Measurements from ENCODE around the gene NOS2. TPM values are rescaled to one million over a fixed set of nuclear protein-coding genes. Genes with fewer than 3 reads are reported as not detected.

The NOS2 gene
- total RNA-seq, 5 donors from 2014 or later (not counting 1 experiment from before 2014, with no cell fraction given): 0.07 to 0.10 (median 0.09) TPM

- H3K27ac ChIP-seq (ENCODE audit: low read length): no peak overlapping the region
- ChIA-PET CTCF (interaction anchor here in 1 of 2 donors (1.0 kb wide), 1 partner anchor 22 kb away, joined by 3 read pairs; no protein-coding TSS in a partner anchor), POLR2A (no interaction called here)
Measured at GRCh38 chr17:27783440-27784350, 16.6 kb downstream of the NOS2 start.

GRCh38 chr17:27782791-27783206 lies 17.5 kb downstream of the NOS2 start:
- Histone ChIP-seq H3K27ac (ENCODE audit: low read length) (no peak overlapping the region), H3K4me1 (ENCODE audit: control insufficient read depth in 1 of 2, extremely low read depth in 1 of 2, insufficient read depth in 2 of 2, low read length in 2 of 2) (no peaks in the 10 kb centered on the region), H3K27me3 (replicated peaks in 1 of 2; ENCODE audit: control insufficient read depth in 2 of 2, extremely low read depth in 1 of 2, insufficient read depth in 2 of 2, low read length in 1 of 2) (peaks cover 0 to 3% of the 10 kb centered on the region in 2 experiments), H3K36me3 (ENCODE audit: control insufficient read depth in 2 of 2, extremely low read depth in 1 of 2, insufficient read depth in 1 of 2, low read length in 1 of 2) (no peaks in the 10 kb centered on the region), H3K4me3 (ENCODE audit: control insufficient read depth in 1 of 2, extremely low read depth in 1 of 2, low read length in 1 of 2) (no peak overlapping the region), H3K9me3 (no peaks in the 10 kb centered on the region)
- Mint-ChIP-seq H3K4me3 (no peak overlapping the region), H3K27ac (no peak overlapping the region), H3K4me1 (no peaks in the 10 kb centered on the region), H3K27me3 (peaks cover 0 to 6% of the 10 kb centered on the region in 2 donors), H3K36me3 (no peaks in the 10 kb centered on the region), H3K9me3 (no peaks in the 10 kb centered on the region)
- DNase-seq (no peak), ATAC-seq (replicated peaks in 1 of 4) (no peak)
- POLR2A ChIA-PET: no interaction called here
- 80% methylated on average over 7 of the region's 7 CpGs for WGBS (ENCODE audit: insufficient coverage)
- CTCF ChIA-PET: interaction anchor here in 1 of 2 donors (1.0 kb wide), 1 partner anchor 17 kb away, joined by 4 read pairs; no protein-coding TSS in a partner anchor

More at GRCh38 chr17:27783440-27784350, 16.6 kb downstream of the NOS2 start:
- Mint-ChIP-seq H3K4me1 (no peaks in the 10 kb centered on the region), H3K4me3 (no peak overlapping the region), H3K27me3 (peaks cover 5 to 11% of the 10 kb centered on the region in 2 donors), H3K9me3 (no peaks in the 10 kb centered on the region), H3K36me3 (no peaks in the 10 kb centered on the region), H3K27ac (no peak overlapping the region)
- Histone ChIP-seq H3K27me3 (replicated peaks in 1 of 2; ENCODE audit: control insufficient read depth in 2 of 2, extremely low read depth in 1 of 2, insufficient read depth in 2 of 2, low read length in 1 of 2) (peaks cover 0 to 6% of the 10 kb centered on the region in 2 experiments), H3K36me3 (ENCODE audit: control insufficient read depth in 2 of 2, extremely low read depth in 1 of 2, insufficient read depth in 1 of 2, low read length in 1 of 2) (no peaks in the 10 kb centered on the region), H3K9me3 (no peaks in the 10 kb centered on the region), H3K4me3 (ENCODE audit: control insufficient read depth in 1 of 2, extremely low read depth in 1 of 2, low read length in 1 of 2) (no peak overlapping the region), H3K4me1 (ENCODE audit: control insufficient read depth in 1 of 2, extremely low read depth in 1 of 2, insufficient read depth in 2 of 2, low read length in 2 of 2) (no peaks in the 10 kb centered on the region)
- DNase-seq (no peak), ATAC-seq (replicated peaks in 1 of 4) (no peak)
- WGBS (ENCODE audit: insufficient coverage): 73% methylated on average over 7 of the region's 9 CpGs

- no peak overlapping the region for H3K27ac Mint-ChIP-seq
- CTCF ChIA-PET: no interaction called here
- Histone ChIP-seq H3K4me1 (ENCODE audit: control insufficient read depth in 1 of 2, extremely low read depth in 1 of 2, insufficient read depth in 2 of 2, low read length in 2 of 2) (no peaks in the 10 kb centered on the region), H3K9me3 (no peaks in the 10 kb centered on the region), H3K36me3 (ENCODE audit: control insufficient read depth in 2 of 2, extremely low read depth in 1 of 2, insufficient read depth in 1 of 2, low read length in 1 of 2) (no peaks in the 10 kb centered on the region), H3K27me3 (replicated peaks in 1 of 2; ENCODE audit: control insufficient read depth in 2 of 2, extremely low read depth in 1 of 2, insufficient read depth in 2 of 2, low read length in 1 of 2) (peaks cover 0 to 3% of the 10 kb centered on the region in 2 experiments), H3K4me3 (ENCODE audit: control insufficient read depth in 1 of 2, extremely low read depth in 1 of 2, low read length in 1 of 2) (no peak overlapping the region), H3K27ac (ENCODE audit: low read length) (no peak overlapping the region)
- POLR2A ChIA-PET: no interaction called here
- H3K4me1 Mint-ChIP-seq: no peaks in the 10 kb centered on the region
- no peaks in the 10 kb centered on the region for H3K9me3 Mint-ChIP-seq
- no peak for ATAC-seq (replicated peaks in 1 of 4)
- 82% methylated on average over 20 of the region's 20 CpGs for WGBS (ENCODE audit: insufficient coverage)
- H3K27me3 Mint-ChIP-seq: peaks cover 0 to 6% of the 10 kb centered on the region in 2 donors
- no peak for DNase-seq
- no peak overlapping the region for H3K4me3 Mint-ChIP-seq
- no peaks in the 10 kb centered on the region for H3K36me3 Mint-ChIP-seq
Measured at GRCh38 chr17:27780828-27781404, 19.4 kb downstream of the NOS2 start.

GRCh38 chr17:27780092-27780827 lies 20.1 kb downstream of the NOS2 start:
- no peaks in the 10 kb centered on the region for H3K36me3 Mint-ChIP-seq
- no peaks in the 10 kb centered on the region for H3K9me3 Mint-ChIP-seq
- H3K27ac Mint-ChIP-seq: no peak overlapping the region
- peaks cover 0 to 3% of the 10 kb centered on the region in 2 experiments for H3K27me3 ChIP-seq (replicated peaks in 1 of 2; ENCODE audit: control insufficient read depth in 2 of 2, extremely low read depth in 1 of 2, insufficient read depth in 2 of 2, low read length in 1 of 2)
- H3K4me1 ChIP-seq (ENCODE audit: control insufficient read depth in 1 of 2, extremely low read depth in 1 of 2, insufficient read depth in 2 of 2, low read length in 2 of 2): no peaks in the 10 kb centered on the region
- no peaks in the 10 kb centered on the region for H3K4me1 Mint-ChIP-seq
- H3K36me3 ChIP-seq (ENCODE audit: control insufficient read depth in 2 of 2, extremely low read depth in 1 of 2, insufficient read depth in 1 of 2, low read length in 1 of 2): no peaks in the 10 kb centered on the region
- ATAC-seq (replicated peaks in 1 of 4) (no peak), DNase-seq (no peak)
- 82% methylated on average over 5 of the region's 8 CpGs for WGBS (ENCODE audit: insufficient coverage)
- peaks cover 0 to 6% of the 10 kb centered on the region in 2 donors for H3K27me3 Mint-ChIP-seq
- H3K9me3 ChIP-seq: no peaks in the 10 kb centered on the region
- H3K27ac ChIP-seq (ENCODE audit: low read length): no peak overlapping the region
- POLR2A ChIA-PET: no interaction called here
- H3K4me3 ChIP-seq (ENCODE audit: control insufficient read depth in 1 of 2, extremely low read depth in 1 of 2, low read length in 1 of 2): no peak overlapping the region
- no peak overlapping the region for H3K4me3 Mint-ChIP-seq
- CTCF ChIA-PET: no interaction called here

- peaks cover 0 to 6% of the 10 kb centered on the region in 2 donors for H3K27me3 Mint-ChIP-seq
- ATAC-seq (replicated peaks in 1 of 4): no peak
- H3K9me3 ChIP-seq: no peaks in the 10 kb centered on the region
- H3K36me3 ChIP-seq (ENCODE audit: control insufficient read depth in 2 of 2, extremely low read depth in 1 of 2, insufficient read depth in 1 of 2, low read length in 1 of 2): no peaks in the 10 kb centered on the region
- no peak overlapping the region for H3K27ac ChIP-seq (ENCODE audit: low read length)
- no peak overlapping the region for H3K4me3 ChIP-seq (ENCODE audit: control insufficient read depth in 1 of 2, extremely low read depth in 1 of 2, low read length in 1 of 2)
- no peaks in the 10 kb centered on the region for H3K4me1 Mint-ChIP-seq
- DNase-seq: no peak
- POLR2A ChIA-PET: no interaction called here
- 76% methylated on average over 3 of the region's 4 CpGs for WGBS (ENCODE audit: insufficient coverage)
- CTCF ChIA-PET: no interaction called here
- H3K36me3 Mint-ChIP-seq: no peaks in the 10 kb centered on the region
- peaks cover 0 to 7% of the 10 kb centered on the region in 2 experiments for H3K27me3 ChIP-seq (replicated peaks in 1 of 2; ENCODE audit: control insufficient read depth in 2 of 2, extremely low read depth in 1 of 2, insufficient read depth in 2 of 2, low read length in 1 of 2)
- no peak overlapping the region for H3K4me3 Mint-ChIP-seq
- no peaks in the 10 kb centered on the region for H3K4me1 ChIP-seq (ENCODE audit: control insufficient read depth in 1 of 2, extremely low read depth in 1 of 2, insufficient read depth in 2 of 2, low read length in 2 of 2)
- H3K9me3 Mint-ChIP-seq: no peaks in the 10 kb centered on the region
- no peak overlapping the region for H3K27ac Mint-ChIP-seq
Measured at GRCh38 chr17:27778183-27778582, 22.1 kb downstream of the NOS2 start.

- CTCF ChIA-PET: no interaction called here
- ATAC-seq (replicated peaks in 1 of 4) (no peak), DNase-seq (no peak)
- H3K27me3 ChIP-seq (replicated peaks in 1 of 2; ENCODE audit: control insufficient read depth in 2 of 2, extremely low read depth in 1 of 2, insufficient read depth in 2 of 2, low read length in 1 of 2): peaks cover 0 to 7% of the 10 kb centered on the region in 2 experiments
- H3K36me3 ChIP-seq (ENCODE audit: control insufficient read depth in 2 of 2, extremely low read depth in 1 of 2, insufficient read depth in 1 of 2, low read length in 1 of 2): no peaks in the 10 kb centered on the region
- H3K9me3 ChIP-seq: no peaks in the 10 kb centered on the region
- Mint-ChIP-seq H3K36me3 (no peaks in the 10 kb centered on the region), H3K4me3 (no peak overlapping the region), H3K4me1 (no peaks in the 10 kb centered on the region), H3K27ac (no peak overlapping the region), H3K9me3 (no peaks in the 10 kb centered on the region), H3K27me3 (peaks cover 0 to 4% of the 10 kb centered on the region in 2 donors)
- no peaks in the 10 kb centered on the region for H3K4me1 ChIP-seq (ENCODE audit: control insufficient read depth in 1 of 2, extremely low read depth in 1 of 2, insufficient read depth in 2 of 2, low read length in 2 of 2)
- POLR2A ChIA-PET: no interaction called here
- H3K27ac ChIP-seq (ENCODE audit: low read length): no peak overlapping the region
- 85% methylated on average over 6 of the region's 11 CpGs for WGBS (ENCODE audit: insufficient coverage)
- H3K4me3 ChIP-seq (ENCODE audit: control insufficient read depth in 1 of 2, extremely low read depth in 1 of 2, low read length in 1 of 2): no peak overlapping the region
Measured at GRCh38 chr17:27776882-27777624, 23.3 kb downstream of the NOS2 start.
